Sigmoid colon (tissue), 4 donors: ENCODE data around the gene ACOT7.
A peak's percentile ranks its signal among the peaks of the same experiment; 100 is the strongest.

Source experiments
- EP300 ChIP-seq, 4 donors: sonication (generic); formaldehyde crosslinking; IDR thresholded peaks; one replicate each; pipeline ENCODE4 v1.6.1; 2017; ENCODE audit warnings: antibody characterized with exemption in 4 of 4
- POLR2A ChIP-seq, 2 donors: fragments of 450-650 bp; IDR thresholded peaks; one replicate each; pipeline ENCODE4 v1.6.1; 2016; ENCODE audit warnings: antibody characterized with exemption in 2 of 2, mild to moderate bottlenecking in 2 of 2, moderate library complexity in 2 of 2
- TF ChIP-seq, protein P1 (sequence below), 4 experiments: fragments of 450-650 bp in 3 of 4; fragments of 200-600 bp in 1 of 4; IDR thresholded peaks; one replicate each; pipeline ENCODE4 v1.5.1; 2016 to 2019; ENCODE audit warnings: antibody characterized with exemption in 4 of 4, mild to moderate bottlenecking in 3 of 4, moderate library complexity in 2 of 4

DNA sequence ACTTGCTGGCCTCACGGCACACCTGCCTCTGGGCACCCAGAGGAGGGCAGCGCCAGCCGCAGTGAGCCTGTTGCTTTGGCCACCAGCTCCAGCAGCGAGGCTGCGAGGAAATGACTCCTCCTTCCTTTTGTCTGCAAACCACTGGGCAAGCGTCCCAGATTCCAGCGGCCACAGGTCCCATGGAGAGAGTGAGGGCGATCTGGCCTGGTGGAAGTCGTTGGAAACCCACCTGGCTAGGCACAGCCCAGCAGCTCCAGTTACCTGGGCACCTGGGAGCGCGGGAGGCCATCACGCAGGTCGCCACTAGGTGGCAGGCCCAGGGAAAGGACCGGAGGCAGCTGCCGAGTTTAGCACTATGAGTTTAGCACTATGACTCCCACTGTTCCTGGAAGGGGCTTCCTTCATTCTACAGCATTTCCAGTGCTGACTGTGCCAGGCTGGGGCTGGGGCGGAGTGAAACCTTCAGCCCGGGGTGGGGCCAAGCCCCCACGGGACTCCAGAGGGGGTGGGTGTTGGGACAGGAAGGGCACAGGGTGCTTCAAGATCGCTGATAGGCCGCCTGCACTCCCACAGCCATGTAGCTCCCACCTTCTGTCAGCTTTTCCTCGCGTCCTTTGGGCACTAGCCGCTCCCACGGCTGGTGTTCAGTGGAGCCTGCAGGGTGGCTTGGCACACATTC lies 29.9 kb upstream of the ACOT7 start:
- TF ChIP-seq, protein P1, sequence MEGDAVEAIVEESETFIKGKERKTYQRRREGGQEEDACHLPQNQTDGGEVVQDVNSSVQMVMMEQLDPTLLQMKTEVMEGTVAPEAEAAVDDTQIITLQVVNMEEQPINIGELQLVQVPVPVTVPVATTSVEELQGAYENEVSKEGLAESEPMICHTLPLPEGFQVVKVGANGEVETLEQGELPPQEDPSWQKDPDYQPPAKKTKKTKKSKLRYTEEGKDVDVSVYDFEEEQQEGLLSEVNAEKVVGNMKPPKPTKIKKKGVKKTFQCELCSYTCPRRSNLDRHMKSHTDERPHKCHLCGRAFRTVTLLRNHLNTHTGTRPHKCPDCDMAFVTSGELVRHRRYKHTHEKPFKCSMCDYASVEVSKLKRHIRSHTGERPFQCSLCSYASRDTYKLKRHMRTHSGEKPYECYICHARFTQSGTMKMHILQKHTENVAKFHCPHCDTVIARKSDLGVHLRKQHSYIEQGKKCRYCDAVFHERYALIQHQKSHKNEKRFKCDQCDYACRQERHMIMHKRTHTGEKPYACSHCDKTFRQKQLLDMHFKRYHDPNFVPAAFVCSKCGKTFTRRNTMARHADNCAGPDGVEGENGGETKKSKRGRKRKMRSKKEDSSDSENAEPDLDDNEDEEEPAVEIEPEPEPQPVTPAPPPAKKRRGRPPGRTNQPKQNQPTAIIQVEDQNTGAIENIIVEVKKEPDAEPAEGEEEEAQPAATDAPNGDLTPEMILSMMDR (IDR thresholded peaks at IDR 0.05), result peak in 2 of 4 experiments; percentile 24 to 52
- TF ChIP-seq POLR2A (IDR thresholded peaks at IDR 0.05) (no peak), EP300 (IDR thresholded peaks at IDR 0.05) (no peak)
